HEK293T (cell line): ENCODE results near the gene HOOK1.
"Not testable (repeated sequence)": the region's sequence is repeated elsewhere in the genome, so short reads cannot be mapped to it uniquely, and the experiment has no call there.

Source experiments
- CTCF ChIA-PET: fragments of 350-600 bp; formaldehyde crosslinking; extraction: SDS; loops from one replicate; lab custom pipeline; 2021; ENCODE audit warnings: antibody characterized with exemption, inconsistent platforms; lab: Yijun Ruan, JAX
- POLR2A ChIA-PET: fragments of 350-600 bp; formaldehyde crosslinking; extraction: SDS; loops from one replicate; lab custom pipeline; 2020; ENCODE audit warnings: antibody characterized with exemption, inconsistent platforms; lab: Yijun Ruan, JAX
- DNase-seq: peaks from one replicate; pipeline ENCODE4 v3.0.0; 2012; ENCODE audit warnings: mixed read lengths; ENCODE audit errors: extremely low spot score
- ARNT ChIP-seq: fragments of 450-650 bp; IDR thresholded peaks from 2 replicates; pipeline ENCODE4 v1.6.1; 2017; ENCODE audit warnings: mild to moderate bottlenecking
- BHLHE40 ChIP-seq: fragments of 450-650 bp; IDR thresholded peaks from 2 replicates; pipeline ENCODE4 v1.6.1; 2016; ENCODE audit warnings: mild to moderate bottlenecking, moderate library complexity, borderline replicate concordance
- CTBP1 ChIP-seq: fragments of 450-650 bp; IDR thresholded peaks from 2 replicates; pipeline ENCODE4 v1.6.1; 2016; ENCODE audit warnings: borderline replicate concordance
- ELF4 ChIP-seq: fragments of 450-650 bp; IDR thresholded peaks from 2 replicates; pipeline ENCODE4 v1.6.1; 2017; ENCODE audit warnings: antibody characterized with exemption
- FOXA1 ChIP-seq: fragments of 450-650 bp; IDR thresholded peaks from 2 replicates; pipeline ENCODE4 v1.6.1; 2016; ENCODE audit warnings: mild to moderate bottlenecking
- FOXK2 ChIP-seq: fragments of 450-650 bp; IDR thresholded peaks from 2 replicates; pipeline ENCODE4 v1.6.1; 2016; ENCODE audit warnings: mild to moderate bottlenecking
- FOXM1 ChIP-seq: fragments of 450-650 bp; IDR thresholded peaks from 2 replicates; pipeline ENCODE4 v1.6.1; 2017; ENCODE audit warnings: mild to moderate bottlenecking, borderline replicate concordance
- HDGF ChIP-seq: fragments of 450-650 bp; IDR thresholded peaks from 2 replicates; pipeline ENCODE4 v1.6.1; 2017; ENCODE audit warnings: antibody characterized with exemption, borderline replicate concordance
- L3MBTL2 ChIP-seq: fragments of 450-650 bp; conservative IDR thresholded peaks from 2 replicates; pipeline ENCODE4 v1.6.1; 2016; ENCODE audit warnings: mild to moderate bottlenecking
- LEF1 ChIP-seq: fragments of 450-650 bp; IDR thresholded peaks from 2 replicates; pipeline ENCODE4 v1.6.1; 2017; ENCODE audit warnings: mild to moderate bottlenecking, borderline replicate concordance
- NFRKB ChIP-seq: fragments of 450-650 bp; IDR thresholded peaks from 2 replicates; pipeline ENCODE4 v1.6.1; 2016; ENCODE audit warnings: mild to moderate bottlenecking, moderate library complexity
- PKNOX1 ChIP-seq: fragments of 450-650 bp; IDR thresholded peaks from 2 replicates; pipeline ENCODE4 v1.6.1; 2016
- SP1 ChIP-seq: fragments of 450-650 bp; IDR thresholded peaks from 2 replicates; pipeline ENCODE4 v1.6.1; 2017
- SUZ12 ChIP-seq: fragments of 450-650 bp; IDR thresholded peaks from 2 replicates; pipeline ENCODE4 v1.6.1; 2016; ENCODE audit warnings: mild to moderate bottlenecking
- TARDBP ChIP-seq: fragments of 450-650 bp; IDR thresholded peaks from 2 replicates; pipeline ENCODE4 v1.6.1; 2016
- ZNF384 ChIP-seq: fragments of 450-650 bp; IDR thresholded peaks from 2 replicates; pipeline ENCODE4 v1.6.1; 2016

Gene HOOK1

GRCh38 chr1:59846209-59846894 is 31.6 kb downstream of the HOOK1 start:
- no peak for DNase-seq
- CTCF ChIA-PET: interaction anchor here (0.9 kb wide), 1 partner anchor 11 kb away, joined by 3 read pairs; no protein-coding TSS in a partner anchor
- TF ChIP-seq FOXA1: no peak
- no peak for TF ChIP-seq CTBP1
- TF ChIP-seq ARNT: no peak
- TF ChIP-seq ELF4: no peak
- TF ChIP-seq FOXK2: no peak
- no peak for TF ChIP-seq LEF1
- no peak for TF ChIP-seq BHLHE40
- no peak for TF ChIP-seq PKNOX1
- POLR2A ChIA-PET: no interaction called here

- DNase-seq: no peak
- ChIA-PET CTCF (interaction anchor here (0.9 kb wide), 1 partner anchor 11 kb away, joined by 3 read pairs; no protein-coding TSS in a partner anchor), POLR2A (no interaction called here)
- TF ChIP-seq L3MBTL2: no peak
- no peak for TF ChIP-seq HDGF
- no peak for TF ChIP-seq FOXM1
These were observed 32.1 kb downstream of the HOOK1 start for GRCh38 chr1:59846895-59847282.

DNA sequence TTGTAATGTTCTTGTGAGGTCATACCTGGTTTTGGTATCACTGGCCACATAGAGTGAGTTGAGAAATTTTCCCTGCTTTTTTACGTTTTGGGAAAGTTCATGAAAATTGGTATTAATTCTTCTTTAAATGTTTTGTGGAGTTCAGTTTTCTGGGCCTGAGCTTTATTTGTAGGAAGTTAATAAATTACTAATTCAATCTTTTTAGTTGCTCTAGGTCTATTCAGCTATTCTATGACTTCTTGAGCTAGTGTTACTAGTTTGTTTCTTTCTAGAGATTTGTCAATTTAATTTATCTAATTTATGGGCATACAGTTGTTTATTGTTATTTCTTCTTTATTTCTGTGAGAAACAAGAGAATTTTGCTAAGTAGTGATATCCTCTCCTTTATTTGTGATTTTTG is 37.4 kb downstream of the HOOK1 start:
- ChIA-PET POLR2A (no interaction called here), CTCF (no interaction called here)
- DNase-seq: no peak
- no peak for TF ChIP-seq PKNOX1
- no peak for TF ChIP-seq ARNT
- no peak for TF ChIP-seq TARDBP
- TF ChIP-seq SUZ12: no peak
- no peak for TF ChIP-seq NFRKB
- no peak for TF ChIP-seq SP1
- TF ChIP-seq LEF1: no peak
- TF ChIP-seq L3MBTL2: no peak
- TF ChIP-seq HDGF: no peak
- no peak for TF ChIP-seq CTBP1
- no peak for TF ChIP-seq BHLHE40

GRCh38 chr1:59855297-59855696 is 40.5 kb downstream of the HOOK1 start:
- DNase-seq, POLR2A ChIA-PET, CTCF ChIA-PET: not testable (repeated sequence)

GRCh38 chr1:59856725-59857338 is 42.1 kb downstream of the HOOK1 start:
- DNase-seq: no peak
- POLR2A ChIA-PET: no interaction called here

GRCh38 chr1:59857679-59858354 is 43.1 kb downstream of the HOOK1 start:
- no peak for DNase-seq
- TF ChIP-seq TARDBP (no peak), PKNOX1 (no peak), BHLHE40 (no peak), L3MBTL2 (no peak), CTBP1 (no peak), LEF1 (no peak), SUZ12 (no peak), SP1 (no peak), FOXA1 (no peak), FOXM1 (no peak), FOXK2 (no peak), ARNT (no peak), ELF4 (no peak)
- CTCF ChIA-PET: interaction anchor here (1.2 kb wide), 1 partner anchor 11 kb away, joined by 3 read pairs; no protein-coding TSS in a partner anchor
- POLR2A ChIA-PET: no interaction called here

More at GRCh38 chr1:59856725-59857338, 42.1 kb downstream of the HOOK1 start:
- TF ChIP-seq PKNOX1 (no peak), ZNF384 (no peak), ARNT (no peak), NFRKB (no peak), FOXM1 (no peak), L3MBTL2 (no peak)
- CTCF ChIA-PET: interaction anchor here (1.2 kb wide), 1 partner anchor 10 kb away, joined by 3 read pairs; no protein-coding TSS in a partner anchor
